ENCODE data around the gene LTB4R.

GRCh38 chr14:24325041-24325530 is 13.8 kb downstream of the LTB4R start:
- TF ChIP-seq CTCF (IDR thresholded peaks at IDR 0.05; ENCODE audit: low read depth, low read length, missing input control) (no peak), JUND (IDR thresholded peaks at IDR 0.05) (no peak), REST (IDR thresholded peaks at IDR 0.05) (no peak), HNF4G (IDR thresholded peaks at IDR 0.05) (no peak), ATF3 (IDR thresholded peaks at IDR 0.05) (no peak), RAD21 (IDR thresholded peaks at IDR 0.05) (no peak), EGR1 (IDR thresholded peaks at IDR 0.05; ENCODE audit: low read depth in 2 of 2) (no peak), MAX (IDR thresholded peaks at IDR 0.05) (no peak), RXRA (IDR thresholded peaks at IDR 0.05) (no peak), ZBTB33 (IDR thresholded peaks at IDR 0.05) (no peak), SP1 (IDR thresholded peaks at IDR 0.05) (no peak)
